SU-DHL-6 (cell line): ENCODE data around the gene GRIK5.
A peak's percentile ranks its signal among the peaks of the same experiment; 100 is the strongest.
"Not testable (repeated sequence)": the region's sequence is repeated elsewhere in the genome, so short reads cannot be mapped to it uniquely, and the experiment has no call there.

Source experiments
- H2AFZ ChIP-seq: fragments of 200-600 bp; sonication (generic); 2 replicates; pipeline ENCODE4 v1.6.1; 2014; ENCODE audit warnings: low read depth, mild to moderate bottlenecking, moderate library complexity, mixed read lengths, antibody characterized with exemption, low read length; ENCODE audit not compliant: severe bottlenecking
- H3F3A ChIP-seq: fragments of 200-600 bp; shearing (Covaris generic); 2 replicates; pipeline ENCODE4 v1.6.0; 2016; ENCODE audit warnings: antibody characterized with exemption, mild to moderate bottlenecking; ENCODE audit not compliant: insufficient read depth
- H3K27ac ChIP-seq: fragments of 200-600 bp; sonication (generic); 2 replicates; pipeline ENCODE4 v1.5.1; 2016; ENCODE audit warnings: low read depth, mild to moderate bottlenecking, low read length, moderate library complexity, mixed read lengths
- H3K27me3 ChIP-seq: fragments of 200-600 bp; sonication (generic), shearing (Covaris generic); 2 replicates; pipeline ENCODE4 v1.6.0; 2014; ENCODE audit warnings: mild to moderate bottlenecking, low read length
- H3K36me3 ChIP-seq: fragments of 200-600 bp; sonication (generic); 2 replicates; pipeline ENCODE4 v1.6.1; 2014; ENCODE audit warnings: mild to moderate bottlenecking, low read length, mixed read lengths
- H3K4me2 ChIP-seq: fragments of 300-600, 200-600 bp; shearing (Covaris generic), sonication (generic); 2 replicates; pipeline ENCODE4 v1.6.0; 2014; ENCODE audit warnings: low read length, low read depth, mild to moderate bottlenecking; ENCODE audit not compliant: poor library complexity, severe bottlenecking
- H3K4me3 ChIP-seq: fragments of 200-600 bp; sonication (generic); 2 replicates; pipeline ENCODE4 v1.5.1; 2014; ENCODE audit warnings: antibody characterized with exemption, low read length, mild to moderate bottlenecking, mixed read lengths; ENCODE audit not compliant: insufficient read depth, poor library complexity, severe bottlenecking
- H3K79me2 ChIP-seq: fragments of 200-600 bp; sonication (generic); 2 replicates; pipeline ENCODE4 v1.6.1; 2014; ENCODE audit warnings: mild to moderate bottlenecking, low read length, moderate library complexity; ENCODE audit not compliant: insufficient read depth
- H3K9ac ChIP-seq: fragments of 200-600 bp; sonication (generic); 2 replicates; pipeline ENCODE4 v1.7.0; 2014; ENCODE audit warnings: mild to moderate bottlenecking, low read length
- H3K9me2 ChIP-seq: fragments of 200-600 bp; sonication (generic); replicated peaks from 2 replicates; pipeline ENCODE4 v1.6.1; 2014; ENCODE audit warnings: low read length; ENCODE audit not compliant: insufficient read depth
- H3K9me3 ChIP-seq: fragments of 200-600 bp; sonication (generic); 2 replicates; pipeline ENCODE4 v1.6.1; 2014; ENCODE audit warnings: low read length, mixed read lengths; ENCODE audit not compliant: insufficient read depth
- H4K20me1 ChIP-seq: fragments of 200-600 bp; sonication (generic); 2 replicates; pipeline ENCODE4 v1.6.1; 2014; ENCODE audit warnings: low read depth, mild to moderate bottlenecking, antibody characterized with exemption, low read length, moderate library complexity, mixed read lengths
- EZH2phosphoT487 ChIP-seq: fragments of 200-600 bp; sonication (generic), shearing (Covaris generic); conservative IDR thresholded peaks from 2 replicates; pipeline ENCODE4 v1.6.1; 2018; ENCODE audit warnings: mild to moderate bottlenecking, antibody characterized with exemption, low read length, moderate library complexity, mixed read lengths
- TF ChIP-seq, protein P1 (sequence below): fragments of 200-600 bp; sonication (generic); IDR thresholded peaks from one replicate; pipeline ENCODE4 v1.5.1; 2017; ENCODE audit warnings: antibody characterized with exemption, mild to moderate bottlenecking, low read length, moderate library complexity; ENCODE audit not compliant: insufficient read depth, poor library complexity, severe bottlenecking

Gene GRIK5

GRCh38 chr19:42037649-42038048, 32.4 kb downstream of the GRIK5 start:
- Histone ChIP-seq H3K27ac (no peak overlapping the region), H3K9me3 (no peaks in the 10 kb centered on the region), H3K27me3 (no peaks in the 10 kb centered on the region), H3K4me2 (no peak overlapping the region), H3K9me2 (no peaks in the 10 kb centered on the region), H3K79me2 (no peaks in the 10 kb centered on the region), H3K4me3 (no peak overlapping the region), H3K36me3 (no peaks in the 10 kb centered on the region), H3K9ac (no peak overlapping the region), H4K20me1 (no peaks in the 10 kb centered on the region), H3F3A (no peaks in the 10 kb centered on the region), H2AFZ (no peak overlapping the region)
- TF ChIP-seq EZH2phosphoT487 = no peak
- TF ChIP-seq, protein P1, sequence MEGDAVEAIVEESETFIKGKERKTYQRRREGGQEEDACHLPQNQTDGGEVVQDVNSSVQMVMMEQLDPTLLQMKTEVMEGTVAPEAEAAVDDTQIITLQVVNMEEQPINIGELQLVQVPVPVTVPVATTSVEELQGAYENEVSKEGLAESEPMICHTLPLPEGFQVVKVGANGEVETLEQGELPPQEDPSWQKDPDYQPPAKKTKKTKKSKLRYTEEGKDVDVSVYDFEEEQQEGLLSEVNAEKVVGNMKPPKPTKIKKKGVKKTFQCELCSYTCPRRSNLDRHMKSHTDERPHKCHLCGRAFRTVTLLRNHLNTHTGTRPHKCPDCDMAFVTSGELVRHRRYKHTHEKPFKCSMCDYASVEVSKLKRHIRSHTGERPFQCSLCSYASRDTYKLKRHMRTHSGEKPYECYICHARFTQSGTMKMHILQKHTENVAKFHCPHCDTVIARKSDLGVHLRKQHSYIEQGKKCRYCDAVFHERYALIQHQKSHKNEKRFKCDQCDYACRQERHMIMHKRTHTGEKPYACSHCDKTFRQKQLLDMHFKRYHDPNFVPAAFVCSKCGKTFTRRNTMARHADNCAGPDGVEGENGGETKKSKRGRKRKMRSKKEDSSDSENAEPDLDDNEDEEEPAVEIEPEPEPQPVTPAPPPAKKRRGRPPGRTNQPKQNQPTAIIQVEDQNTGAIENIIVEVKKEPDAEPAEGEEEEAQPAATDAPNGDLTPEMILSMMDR = no peak

DNA sequence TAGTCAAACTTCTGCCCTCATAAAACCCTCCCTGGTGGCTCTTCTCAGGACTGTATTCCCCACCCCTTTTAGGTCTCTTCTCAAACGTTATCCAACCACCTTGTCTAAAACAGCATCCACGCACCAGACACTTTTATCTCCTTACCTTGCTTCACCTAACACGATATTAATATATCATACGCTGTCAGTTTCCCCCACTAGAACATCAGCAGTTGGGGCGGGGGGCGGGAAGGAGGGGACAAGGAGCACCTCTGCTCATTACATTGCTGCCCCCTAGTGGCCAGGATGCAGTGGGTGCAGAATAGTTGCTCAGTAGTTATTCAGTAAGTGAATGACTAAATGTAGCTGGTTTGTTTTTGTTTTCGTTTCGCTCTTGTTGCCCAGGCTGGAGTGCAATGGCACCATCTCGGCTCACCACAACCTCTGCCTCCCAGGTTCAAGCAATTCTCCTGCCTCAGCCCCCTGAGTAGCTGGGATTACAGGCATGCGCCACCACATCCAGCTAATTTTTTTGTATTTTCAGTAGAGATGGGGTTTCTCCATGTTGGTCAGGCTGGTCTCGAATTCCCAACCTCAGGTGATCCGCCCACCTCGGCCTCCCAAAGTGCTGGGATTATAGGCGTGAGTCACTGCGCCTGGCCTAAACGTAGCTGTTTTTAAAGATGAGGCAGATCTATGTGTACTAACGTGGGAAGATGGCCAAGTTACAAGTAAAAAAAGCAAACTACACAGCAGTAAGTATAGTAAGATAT, 35.2 kb downstream of the GRIK5 start:
- peak overlapping the region; percentile 29 for H3K4me2 ChIP-seq
- H2AFZ ChIP-seq, H3K9me3 ChIP-seq, H3K9me2 ChIP-seq, H3K79me2 ChIP-seq, H4K20me1 ChIP-seq, H3K27me3 ChIP-seq, H3K4me3 ChIP-seq, H3K36me3 ChIP-seq, H3F3A ChIP-seq, H3K9ac ChIP-seq, H3K27ac ChIP-seq: not testable (repeated sequence)
- TF ChIP-seq, protein P1 = peak; percentile 90

DNA sequence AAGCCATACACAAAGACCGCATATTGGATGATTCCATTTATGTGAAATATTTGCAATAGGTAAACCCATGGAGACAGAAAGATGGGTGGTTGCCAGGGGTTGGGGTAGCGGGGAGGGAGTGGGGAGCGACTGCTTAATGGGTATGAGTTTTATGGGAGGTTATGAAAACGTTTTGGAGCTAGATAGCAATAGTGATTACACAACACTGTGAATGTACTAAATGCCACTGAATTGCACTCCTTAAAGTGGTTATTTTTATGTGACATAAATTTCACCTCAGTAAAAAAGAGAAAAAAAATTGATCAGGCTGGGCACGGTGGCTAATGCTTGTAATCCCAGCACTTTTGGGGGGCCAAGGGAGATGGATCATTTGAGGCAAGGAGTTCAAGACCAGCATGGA, 36.6 kb downstream of the GRIK5 start:
- Histone ChIP-seq H3K79me2 (no peaks in the 10 kb centered on the region), H4K20me1 (no peaks in the 10 kb centered on the region), H3F3A (no peaks in the 10 kb centered on the region), H3K4me3 (no peak overlapping the region), H2AFZ (no peak overlapping the region), H3K36me3 (no peaks in the 10 kb centered on the region), H3K9ac (no peak overlapping the region), H3K9me2 (no peaks in the 10 kb centered on the region), H3K9me3 (no peaks in the 10 kb centered on the region), H3K27ac (no peak overlapping the region), H3K27me3 (no peaks in the 10 kb centered on the region), H3K4me2 (no peak overlapping the region)
- TF ChIP-seq, protein P1 = no peak
- no peak for TF ChIP-seq EZH2phosphoT487
